ENCODE measurements around the gene MORN4.
A peak's percentile ranks its signal among the peaks of the same experiment; 100 is the strongest.

MORN4 gene

GRCh38 chr10:97623277-97623676 lies 10.0 kb downstream of the MORN4 start:
- no peaks in the 10 kb centered on the region for H3K4me1 ChIP-seq
- H3K36me3 ChIP-seq = no peaks in the 10 kb centered on the region
- no peak overlapping the region for H3K4me3 ChIP-seq
- no peaks in the 10 kb centered on the region for H3K9me3 ChIP-seq
- H3K9ac ChIP-seq = no peak overlapping the region
- no peaks in the 10 kb centered on the region for H3K27me3 ChIP-seq
- H3K27ac ChIP-seq = no peak overlapping the region
- no peak overlapping the region for H3K4me2 ChIP-seq
- no peak for TF ChIP-seq Cebpa-rat (IDR thresholded peaks at IDR 0.05)
- H4K20me1 ChIP-seq = no peaks in the 10 kb centered on the region

- no peaks in the 10 kb centered on the region for H4K20me1 ChIP-seq
- no peak overlapping the region for H3K4me2 ChIP-seq
- no peaks in the 10 kb centered on the region for H3K4me1 ChIP-seq
- no peak for TF ChIP-seq Cebpa-rat (IDR thresholded peaks at IDR 0.05)
- H3K4me3 ChIP-seq = no peak overlapping the region
- no peaks in the 10 kb centered on the region for H3K27me3 ChIP-seq
- no peak overlapping the region for H3K27ac ChIP-seq
- no peaks in the 10 kb centered on the region for H3K9me3 ChIP-seq
- no peak overlapping the region for H3K9ac ChIP-seq
- no peaks in the 10 kb centered on the region for H3K36me3 ChIP-seq
Measured at GRCh38 chr10:97618733-97619132, 14.6 kb downstream of the MORN4 start.

GRCh38 chr10:97618285-97618684 lies 15.0 kb downstream of the MORN4 start:
- Histone ChIP-seq H3K4me1 (no peaks in the 10 kb centered on the region), H3K4me2 (no peak overlapping the region), H3K27ac (no peak overlapping the region), H4K20me1 (no peaks in the 10 kb centered on the region), H3K4me3 (no peak overlapping the region), H3K9me3 (no peaks in the 10 kb centered on the region), H3K27me3 (no peaks in the 10 kb centered on the region), H3K36me3 (no peaks in the 10 kb centered on the region), H3K9ac (no peak overlapping the region)
- TF ChIP-seq Cebpa-rat (IDR thresholded peaks at IDR 0.05) = no peak

- Histone ChIP-seq H4K20me1 (no peaks in the 10 kb centered on the region), H3K27ac (no peak overlapping the region), H3K9ac (no peak overlapping the region), H3K4me1 (peaks cover 49% of the 10 kb centered on the region), H3K4me2 (no peak overlapping the region), H3K9me3 (no peaks in the 10 kb centered on the region), H3K27me3 (no peaks in the 10 kb centered on the region), H3K4me3 (no peak overlapping the region), H3K36me3 (no peaks in the 10 kb centered on the region)
- TF ChIP-seq Cebpa-rat (IDR thresholded peaks at IDR 0.05) = no peak
Measured at GRCh38 chr10:97612386-97612785, 20.9 kb downstream of the MORN4 start.

GRCh38 chr10:97611473-97611872 lies 21.8 kb downstream of the MORN4 start:
- H3K9ac ChIP-seq = 0 out of 2 replicates have a peak overlapping the region, but pooled peaks have one; percentile 26
- H3K9me3 ChIP-seq = no peaks in the 10 kb centered on the region
- H4K20me1 ChIP-seq = no peaks in the 10 kb centered on the region
- no peak for TF ChIP-seq Cebpa-rat (IDR thresholded peaks at IDR 0.05)
- H3K4me2 ChIP-seq = peak overlapping the region; percentile 65
- no peaks in the 10 kb centered on the region for H3K36me3 ChIP-seq
- no peak overlapping the region for H3K4me3 ChIP-seq
- H3K27ac ChIP-seq = no peak overlapping the region
- H3K4me1 ChIP-seq = peaks cover 58% of the 10 kb centered on the region
- no peaks in the 10 kb centered on the region for H3K27me3 ChIP-seq

DNA sequence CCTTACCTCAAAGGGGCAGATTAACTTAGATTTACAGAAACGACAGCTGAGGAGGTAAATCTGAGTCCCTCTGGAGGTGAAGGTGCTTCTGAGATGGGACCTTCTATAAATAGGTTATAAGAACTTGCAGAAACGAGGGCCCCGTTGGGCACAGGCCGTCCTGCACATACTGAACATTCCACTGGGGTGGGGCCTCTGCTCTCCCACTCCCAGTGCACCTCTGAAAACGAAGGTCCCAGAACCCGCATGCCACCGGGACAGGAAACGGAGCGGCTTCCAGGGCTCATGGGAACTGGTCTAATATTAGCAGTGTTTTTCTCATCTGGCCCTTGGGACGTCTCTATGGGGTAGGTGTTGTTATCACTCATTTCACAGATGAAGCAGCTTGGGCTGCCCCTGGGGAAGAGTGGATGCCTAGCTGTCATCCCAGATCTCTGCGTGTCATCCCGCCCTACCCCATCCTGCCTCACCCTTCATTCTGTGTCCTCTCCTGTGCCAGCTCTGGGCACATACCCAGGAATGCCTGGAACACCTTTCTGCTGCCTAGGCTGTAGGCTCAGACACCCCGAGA lies 24.2 kb downstream of the MORN4 start:
- Histone ChIP-seq H3K27ac (peak overlapping the region; percentile 8; the same call in 1 of the 2 replicates), H3K27me3 (no peaks in the 10 kb centered on the region), H3K9me3 (no peaks in the 10 kb centered on the region), H3K4me3 (no peak overlapping the region), H3K4me1 (peaks cover 60% of the 10 kb centered on the region), H3K36me3 (no peaks in the 10 kb centered on the region), H3K4me2 (peak overlapping the region; percentile 79), H3K9ac (no peak overlapping the region; the same call in 1 of the 2 replicates), H4K20me1 (no peaks in the 10 kb centered on the region)
- TF ChIP-seq Cebpa-rat (IDR thresholded peaks at IDR 0.05) = no peak

DNA sequence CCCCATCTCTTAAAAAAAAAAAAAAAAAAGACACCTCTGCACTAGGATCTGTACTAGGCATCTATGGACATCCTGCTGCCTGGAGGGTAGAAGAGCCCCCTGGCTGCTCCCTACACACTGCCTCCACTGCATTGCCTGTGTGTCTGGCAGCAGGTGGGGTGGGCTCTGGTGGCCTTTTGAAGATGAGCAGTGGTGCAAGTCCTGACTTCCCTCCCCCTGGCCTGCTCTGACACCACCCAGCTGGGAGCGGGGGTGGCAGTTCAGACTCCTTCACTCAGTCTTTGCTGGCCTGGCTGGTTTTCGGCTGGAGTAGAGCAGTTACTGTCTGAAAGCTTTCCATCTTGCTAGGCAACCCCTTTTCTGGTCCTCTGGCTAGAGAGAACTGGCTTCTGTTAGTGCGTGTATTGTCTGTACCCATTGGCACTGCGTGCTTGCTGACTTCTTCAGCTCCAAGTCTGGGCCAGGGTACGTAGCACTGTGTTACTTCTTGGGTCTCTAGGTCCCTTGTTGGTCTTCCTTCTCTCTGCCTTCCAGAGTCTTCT lies 26.1 kb downstream of the MORN4 start:
- peak overlapping the region; percentile 59 for H3K4me2 ChIP-seq
- no peak overlapping the region for H3K4me3 ChIP-seq
- no peak overlapping the region for H3K9ac ChIP-seq
- peaks cover 58% of the 10 kb centered on the region for H3K4me1 ChIP-seq
- no peaks in the 10 kb centered on the region for H3K27me3 ChIP-seq
- no peaks in the 10 kb centered on the region for H4K20me1 ChIP-seq
- H3K36me3 ChIP-seq = no peaks in the 10 kb centered on the region
- no peak for TF ChIP-seq Cebpa-rat (IDR thresholded peaks at IDR 0.05)
- 0 out of 2 replicates have a peak overlapping the region, but pooled peaks have one; percentile 26 for H3K27ac ChIP-seq
- H3K9me3 ChIP-seq = no peaks in the 10 kb centered on the region

GRCh38 chr10:97601268-97602215 lies 31.8 kb downstream of the MORN4 start:
- no peaks in the 10 kb centered on the region for H3K27me3 ChIP-seq
- no peaks in the 10 kb centered on the region for H3K9me3 ChIP-seq
- no peak for TF ChIP-seq Cebpa-rat (IDR thresholded peaks at IDR 0.05)
- H3K36me3 ChIP-seq = no peaks in the 10 kb centered on the region
- H3K4me1 ChIP-seq = peaks cover 9% of the 10 kb centered on the region
- no peak overlapping the region for H3K9ac ChIP-seq
- no peak overlapping the region for H3K27ac ChIP-seq
- H4K20me1 ChIP-seq = no peaks in the 10 kb centered on the region
- H3K4me2 ChIP-seq = no peak overlapping the region
- no peak overlapping the region for H3K4me3 ChIP-seq

DNA sequence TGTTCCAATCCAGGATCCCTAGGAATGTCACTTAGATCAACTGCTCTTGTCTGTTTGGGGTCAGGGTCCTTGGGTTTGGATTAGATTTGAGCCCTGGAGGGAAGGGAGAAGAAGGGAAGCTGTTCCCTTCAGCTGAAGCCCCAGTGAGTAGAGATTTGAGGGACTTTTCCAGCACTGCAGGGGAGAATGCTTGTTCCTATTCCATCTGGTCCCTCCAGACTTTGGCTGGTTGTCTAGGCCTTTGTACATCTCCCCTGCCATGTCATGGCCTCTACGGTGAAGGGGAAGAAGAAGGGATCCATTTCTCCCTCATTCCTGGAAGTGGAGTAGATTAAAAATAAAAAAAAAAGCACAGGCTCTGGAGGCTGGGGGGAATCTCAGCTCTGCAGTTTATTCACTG lies 32.7 kb downstream of the MORN4 start:
- no peaks in the 10 kb centered on the region for H3K9me3 ChIP-seq
- H3K4me1 ChIP-seq = peaks cover 6% of the 10 kb centered on the region; the same call in 1 of the 2 replicates
- no peaks in the 10 kb centered on the region for H3K27me3 ChIP-seq
- no peak overlapping the region for H3K4me2 ChIP-seq
- no peaks in the 10 kb centered on the region for H3K36me3 ChIP-seq
- H4K20me1 ChIP-seq = no peaks in the 10 kb centered on the region
- no peak for TF ChIP-seq Cebpa-rat (IDR thresholded peaks at IDR 0.05)
- no peak overlapping the region for H3K4me3 ChIP-seq
- H3K27ac ChIP-seq = no peak overlapping the region
- no peak overlapping the region for H3K9ac ChIP-seq

GRCh38 chr10:97599272-97599619 lies 34.1 kb downstream of the MORN4 start:
- no peaks in the 10 kb centered on the region for H3K36me3 ChIP-seq
- no peaks in the 10 kb centered on the region for H4K20me1 ChIP-seq
- H3K27me3 ChIP-seq = no peaks in the 10 kb centered on the region
- TF ChIP-seq Cebpa-rat (IDR thresholded peaks at IDR 0.05) = no peak
- H3K9me3 ChIP-seq = no peaks in the 10 kb centered on the region
- no peak overlapping the region for H3K9ac ChIP-seq
- H3K4me1 ChIP-seq = peaks cover 6% of the 10 kb centered on the region; the same call in 1 of the 2 replicates
- no peak overlapping the region for H3K4me2 ChIP-seq
- no peak overlapping the region for H3K27ac ChIP-seq
- no peak overlapping the region for H3K4me3 ChIP-seq

Measured in BLaER1 (cell line).